KMS-11 (cell line): ENCODE data around the gene NDUFAF3.

ENCODE experiments used
- H2AFZ ChIP-seq: fragments of 200-600 bp; sonication (generic); 2 replicates; pipeline ENCODE4 v1.6.1; 2016; ENCODE audit warnings: antibody characterized with exemption, mixed run types, low read depth
- H3K27ac ChIP-seq: fragments of 200-600 bp; sonication (generic); 2 replicates; pipeline ENCODE4 v1.6.1; 2016; ENCODE audit warnings: mild to moderate bottlenecking, mixed run types
- H3K27me3 ChIP-seq: fragments of 200-600 bp; sonication (generic); 2 replicates; pipeline ENCODE4 v1.6.1; 2017; ENCODE audit warnings: mild to moderate bottlenecking, low read depth, mixed run types, moderate library complexity; ENCODE audit not compliant: insufficient read depth
- H3K36me3 ChIP-seq: fragments of 200-600 bp; sonication (generic); 2 replicates; pipeline ENCODE4 v1.6.1; 2017; ENCODE audit warnings: mild to moderate bottlenecking, mixed run types; ENCODE audit not compliant: insufficient read depth
- H3K4me1 ChIP-seq: fragments of 200-600 bp; sonication (generic); 2 replicates; pipeline ENCODE4 v1.6.1; 2016; ENCODE audit warnings: mild to moderate bottlenecking, low read depth, mixed run types; ENCODE audit not compliant: poor library complexity, severe bottlenecking
- H3K4me2 ChIP-seq: fragments of 200-600 bp; sonication (generic); 2 replicates; pipeline ENCODE4 v1.7.0; 2016; ENCODE audit warnings: mild to moderate bottlenecking, mixed run types
- H3K4me3 ChIP-seq: fragments of 200-600 bp; sonication (generic); IDR thresholded peaks from 2 replicates; pipeline ENCODE4 v1.6.1; 2017; ENCODE audit warnings: low read depth, low read length, mixed read lengths; ENCODE audit not compliant: insufficient read depth
- H3K79me2 ChIP-seq: fragments of 200-600 bp; sonication (generic); 2 replicates; pipeline ENCODE4 v1.6.1; 2016; ENCODE audit warnings: low read depth, mixed run types; ENCODE audit not compliant: insufficient read depth
- H3K9ac ChIP-seq: fragments of 200-600 bp; sonication (generic); 2 replicates; pipeline ENCODE4 v1.6.1; 2016; ENCODE audit warnings: mild to moderate bottlenecking, mixed run types
- H4K20me1 ChIP-seq: fragments of 200-600 bp; sonication (generic); 2 replicates; pipeline ENCODE4 v1.6.1; 2016; ENCODE audit warnings: mild to moderate bottlenecking, mixed run types; ENCODE audit not compliant: insufficient read depth
- TF ChIP-seq, protein P1 (sequence below): fragments of 200-600 bp; sonication (generic); conservative IDR thresholded peaks from 2 replicates; pipeline ENCODE4 v1.6.1; 2017; ENCODE audit warnings: low read depth, mild to moderate bottlenecking, antibody characterized with exemption, low read length, moderate library complexity, mixed read lengths

NDUFAF3 gene

DNA sequence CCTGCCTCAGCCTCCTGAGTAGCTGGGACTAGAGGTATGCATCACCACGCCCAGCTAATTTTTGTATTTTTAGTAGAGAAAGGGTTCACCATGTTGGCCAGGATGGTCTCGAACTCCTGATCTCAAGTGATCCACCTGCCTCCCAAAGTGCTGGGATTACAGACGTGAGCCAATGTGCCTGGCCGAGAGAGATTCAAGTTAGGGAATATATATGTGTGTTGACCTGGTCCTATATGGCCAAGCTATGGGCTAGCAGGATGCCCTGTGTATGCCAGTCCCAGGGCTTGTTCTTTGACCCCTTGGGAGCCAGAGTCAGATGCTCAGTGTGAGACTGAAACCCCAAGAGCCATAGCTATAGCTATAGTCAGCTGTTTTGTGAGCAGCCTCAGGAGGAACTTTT lies 1.9 kb downstream of the NDUFAF3 start:
- Histone ChIP-seq H3K9ac (no peak overlapping the region), H3K4me1 (peaks cover 26% of the 10 kb centered on the region), H3K27ac (no peak overlapping the region)

GRCh38 chr3:49024449-49024848 lies 2.5 kb downstream of the NDUFAF3 start:
- no peak overlapping the region for H3K27ac ChIP-seq
- H2AFZ ChIP-seq = no peak overlapping the region
- H3K27me3 ChIP-seq = no peaks in the 10 kb centered on the region
- no peak overlapping the region for H3K4me2 ChIP-seq
- TF ChIP-seq, protein P1, sequence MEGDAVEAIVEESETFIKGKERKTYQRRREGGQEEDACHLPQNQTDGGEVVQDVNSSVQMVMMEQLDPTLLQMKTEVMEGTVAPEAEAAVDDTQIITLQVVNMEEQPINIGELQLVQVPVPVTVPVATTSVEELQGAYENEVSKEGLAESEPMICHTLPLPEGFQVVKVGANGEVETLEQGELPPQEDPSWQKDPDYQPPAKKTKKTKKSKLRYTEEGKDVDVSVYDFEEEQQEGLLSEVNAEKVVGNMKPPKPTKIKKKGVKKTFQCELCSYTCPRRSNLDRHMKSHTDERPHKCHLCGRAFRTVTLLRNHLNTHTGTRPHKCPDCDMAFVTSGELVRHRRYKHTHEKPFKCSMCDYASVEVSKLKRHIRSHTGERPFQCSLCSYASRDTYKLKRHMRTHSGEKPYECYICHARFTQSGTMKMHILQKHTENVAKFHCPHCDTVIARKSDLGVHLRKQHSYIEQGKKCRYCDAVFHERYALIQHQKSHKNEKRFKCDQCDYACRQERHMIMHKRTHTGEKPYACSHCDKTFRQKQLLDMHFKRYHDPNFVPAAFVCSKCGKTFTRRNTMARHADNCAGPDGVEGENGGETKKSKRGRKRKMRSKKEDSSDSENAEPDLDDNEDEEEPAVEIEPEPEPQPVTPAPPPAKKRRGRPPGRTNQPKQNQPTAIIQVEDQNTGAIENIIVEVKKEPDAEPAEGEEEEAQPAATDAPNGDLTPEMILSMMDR = no peak
- H3K4me1 ChIP-seq = peaks cover 22% of the 10 kb centered on the region
- no peak overlapping the region for H3K4me3 ChIP-seq
- no peaks in the 10 kb centered on the region for H4K20me1 ChIP-seq
- no peak overlapping the region for H3K9ac ChIP-seq
- peaks cover 50% of the 10 kb centered on the region; the same call in 1 of the 2 replicates for H3K79me2 ChIP-seq
- no peaks in the 10 kb centered on the region for H3K36me3 ChIP-seq

More for the DNA sequence above, 1.9 kb downstream of the NDUFAF3 start:
- Histone ChIP-seq H3K27me3 (no peaks in the 10 kb centered on the region), H2AFZ (no peak overlapping the region), H3K79me2 (peaks cover 50% of the 10 kb centered on the region; the same call in 1 of the 2 replicates), H3K36me3 (no peaks in the 10 kb centered on the region), H3K4me2 (no peak overlapping the region), H4K20me1 (no peaks in the 10 kb centered on the region), H3K4me3 (no peak overlapping the region)
- TF ChIP-seq, protein P1 = no peak

DNA sequence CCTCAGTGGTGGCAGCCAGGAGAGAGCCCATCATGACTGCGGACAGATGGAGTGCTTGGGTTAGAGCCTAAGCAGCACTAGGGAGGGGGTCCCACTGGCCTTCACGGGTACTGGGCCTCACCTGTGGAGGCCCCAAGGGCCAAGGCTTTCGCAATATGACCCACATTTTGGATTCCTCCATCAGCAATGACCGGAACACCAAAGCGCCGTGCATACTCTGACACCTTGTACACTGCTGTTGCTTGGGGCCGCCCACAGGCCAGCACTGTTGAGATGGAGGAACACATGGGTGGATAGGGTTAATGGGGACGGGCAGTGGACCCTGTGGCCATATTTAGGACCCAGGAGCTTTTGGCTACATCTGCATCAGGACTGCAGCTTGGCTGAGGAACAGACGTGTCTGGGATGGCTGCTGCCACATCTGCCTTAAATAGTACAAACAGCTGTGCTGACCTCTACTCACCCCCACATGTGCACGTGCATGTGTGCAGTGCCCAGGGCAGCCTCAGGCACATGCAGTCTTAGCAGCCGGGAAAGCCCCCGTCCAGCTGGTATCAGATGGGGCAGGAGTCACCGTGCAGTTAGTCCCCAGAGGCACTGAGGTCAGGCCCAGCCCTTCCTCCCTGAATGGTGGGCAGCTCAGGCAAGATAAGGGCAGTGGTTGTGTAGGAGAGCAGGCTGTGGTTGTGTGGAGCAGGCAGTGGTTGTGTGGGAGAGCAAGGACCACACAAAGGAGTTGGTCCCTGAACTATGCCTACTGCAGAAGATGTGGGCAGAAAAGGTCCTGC lies 3.3 kb downstream of the NDUFAF3 start:
- H3K27ac ChIP-seq = no peak overlapping the region
- no peaks in the 10 kb centered on the region for H3K36me3 ChIP-seq
- H4K20me1 ChIP-seq = no peaks in the 10 kb centered on the region
- H3K79me2 ChIP-seq = peaks cover 45% of the 10 kb centered on the region; the same call in 1 of the 2 replicates
- H3K4me3 ChIP-seq = no peak overlapping the region
- H2AFZ ChIP-seq = no peak overlapping the region
- H3K4me2 ChIP-seq = no peak overlapping the region
- no peak overlapping the region for H3K9ac ChIP-seq
- TF ChIP-seq, protein P1 = no peak
- no peaks in the 10 kb centered on the region for H3K27me3 ChIP-seq
- peaks cover 26% of the 10 kb centered on the region for H3K4me1 ChIP-seq

DNA sequence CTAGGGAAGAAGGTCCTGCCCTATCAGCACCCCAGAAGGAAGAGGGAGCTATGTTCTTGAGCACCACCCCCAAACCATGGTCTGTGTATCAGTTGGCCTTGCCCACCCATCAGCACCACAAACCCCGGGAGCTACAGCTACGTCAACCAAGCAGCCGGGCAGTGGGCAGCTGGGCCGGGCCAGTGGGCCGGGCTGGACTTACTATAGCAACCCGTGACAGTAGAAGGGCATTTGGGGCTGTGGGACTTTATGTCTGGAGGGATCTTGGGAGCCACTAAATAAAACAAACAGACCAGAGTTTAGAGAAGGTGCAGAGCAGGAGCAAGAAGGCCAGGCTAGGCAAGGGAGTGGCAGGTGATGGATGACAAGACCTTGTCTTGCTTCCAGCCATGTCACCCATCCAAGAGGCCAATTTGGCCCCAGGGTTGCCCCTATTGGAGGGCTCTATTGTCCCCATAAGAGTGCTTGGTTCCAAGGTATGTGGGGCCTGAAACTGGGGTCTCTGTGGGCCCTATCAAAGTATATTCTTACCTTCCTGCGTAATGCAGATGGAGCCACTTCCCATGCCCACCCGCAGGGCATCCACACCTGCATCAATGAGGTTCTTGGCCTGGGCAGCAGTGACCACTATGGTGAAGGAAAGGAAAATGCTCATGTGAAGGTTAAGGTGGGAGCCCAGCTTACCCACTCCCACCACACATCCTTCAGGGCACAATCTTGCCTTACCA lies 4.0 kb downstream of the NDUFAF3 start:
- Histone ChIP-seq H2AFZ (no peak overlapping the region), H3K79me2 (peaks cover 45% of the 10 kb centered on the region; the same call in 1 of the 2 replicates), H3K27me3 (no peaks in the 10 kb centered on the region), H3K36me3 (no peaks in the 10 kb centered on the region), H4K20me1 (no peaks in the 10 kb centered on the region), H3K4me3 (no peak overlapping the region), H3K27ac (no peak overlapping the region), H3K4me2 (no peak overlapping the region), H3K9ac (no peak overlapping the region), H3K4me1 (peaks cover 26% of the 10 kb centered on the region)
- TF ChIP-seq, protein P1 = no peak
